Keratinocyte (primary cell): Measurements from ENCODE around the gene CCDC157. TPM values are rescaled to one million over a fixed set of nuclear protein-coding genes. Genes with fewer than 3 reads are reported as not detected.

Experiments
- DNase-seq: peaks from one replicate; pipeline ENCODE4 v3.0.0-alpha.2; 2011; ENCODE audit warnings: low read depth, missing footprints, low spot score
- FAIRE-seq: peaks from 2 replicates; lab custom pipeline; 2011; peaks lifted over from hg19 to GRCh38; lab: Jason Lieb, UNC
- H2AFZ ChIP-seq: 2 replicates; pipeline ENCODE4 v1.6.0; 2012; ENCODE audit warnings: low read length, control low read depth, inconsistent platforms; ENCODE audit not compliant: control insufficient read depth
- H3K27ac ChIP-seq: 2 replicates; pipeline ENCODE4 v1.5.1; 2011; ENCODE audit warnings: low read length; ENCODE audit not compliant: control insufficient read depth, insufficient read depth
- H3K27me3 ChIP-seq: 3 replicates; pipeline ENCODE4 v1.6.0; 2011; ENCODE audit warnings: low read length; ENCODE audit not compliant: control insufficient read depth, insufficient read depth; ENCODE audit errors: extremely low read depth
- H3K36me3 ChIP-seq, 2 experiments: 2 replicates in 1 of 2; 3 replicates in 1 of 2; pipeline ENCODE4 v1.5.1; 2011; ENCODE audit warnings: low read length in 2 of 2, mild to moderate bottlenecking in 1 of 2; ENCODE audit not compliant: control insufficient read depth in 2 of 2, insufficient read depth in 2 of 2; ENCODE audit errors: extremely low read depth in 1 of 2
- H3K4me1 ChIP-seq: 3 replicates; pipeline ENCODE4 v1.5.1; 2011; ENCODE audit warnings: low read length; ENCODE audit not compliant: control insufficient read depth, insufficient read depth; ENCODE audit errors: extremely low read depth
- H3K4me2 ChIP-seq: 3 replicates; pipeline ENCODE4 v1.6.0; 2011; ENCODE audit warnings: low read depth, low read length; ENCODE audit not compliant: control insufficient read depth, insufficient read depth; ENCODE audit errors: extremely low read depth
- H3K4me3 ChIP-seq, 3 experiments: fragments of 200-600 bp in 1 of 3; sonication (generic) in 1 of 3; 2 replicates in 2 of 3; 3 replicates in 1 of 3; pipeline ENCODE4 v1.5.1; 2011 to 2016; ENCODE audit warnings: low read length in 3 of 3, mild to moderate bottlenecking in 3 of 3, control low read depth in 2 of 3, inconsistent platforms in 1 of 3, low read depth in 1 of 3, mixed read lengths in 1 of 3, mixed run types in 1 of 3, moderate library complexity in 1 of 3; ENCODE audit not compliant: control insufficient read depth in 2 of 3, insufficient read depth in 2 of 3; ENCODE audit errors: extremely low read depth in 1 of 3
- H3K79me2 ChIP-seq: 2 replicates; pipeline ENCODE4 v1.6.0; 2012; ENCODE audit warnings: low read length; ENCODE audit not compliant: control insufficient read depth, insufficient read depth
- H3K9ac ChIP-seq: 3 replicates; pipeline ENCODE4 v1.6.0; 2011; ENCODE audit warnings: low read length; ENCODE audit not compliant: control insufficient read depth, insufficient read depth; ENCODE audit errors: extremely low read depth
- H3K9me1 ChIP-seq: 3 replicates; pipeline ENCODE4 v1.6.0; 2011; ENCODE audit warnings: low read length; ENCODE audit not compliant: control insufficient read depth, insufficient read depth; ENCODE audit errors: extremely low read depth
- H3K9me3 ChIP-seq: 2 replicates; pipeline ENCODE4 v1.5.1; 2012; ENCODE audit warnings: low read depth, low read length; ENCODE audit not compliant: control insufficient read depth
- H4K20me1 ChIP-seq: 3 replicates; pipeline ENCODE4 v1.6.0; 2011; ENCODE audit warnings: low read length; ENCODE audit not compliant: control insufficient read depth, insufficient read depth; ENCODE audit errors: extremely low read depth
- EZH2 ChIP-seq: IDR thresholded peaks from one replicate; pipeline ENCODE4 v1.6.1; 2012; ENCODE audit warnings: inconsistent platforms, mild to moderate bottlenecking, low read length, moderate library complexity
- dilution Hi-C: fragments of 300-500 bp; cut with MboI; formaldehyde crosslinking; loops from one replicate; pipeline ENCODE4 v1.7.0; 2020; ENCODE audit warnings: low sequenced_read_pairs; ENCODE audit not compliant: extremely low pct_ligation_motif_present
- polyA plus RNA-seq, 5 experiments: library from polyadenylated mRNA; depleted of rRNA in 3 of 5; stranded (reverse) in 3 of 5; stranded (forward) in 1 of 5; unstranded in 1 of 5; fragments of >200 nt; gene quantifications; 1 replicate in 1 of 5; 2 replicates in 3 of 5; 3 replicates in 1 of 5; pipeline versions ENCODE4 v1.2.1 to v1.2.3, GENCODE V29; 2011 to 2012; ENCODE audit warnings: missing spikeins in 2 of 5, low read depth in 1 of 5, low replicate concordance in 1 of 5
- TF ChIP-seq, protein P1 (sequence below), 3 experiments: IDR thresholded peaks in 1 of 3; conservative IDR thresholded peaks in 1 of 3; optimal IDR thresholded peaks in 1 of 3; 2 replicates in 2 of 3; 3 replicates in 1 of 3; pipeline versions ENCODE3 to v1.5.1; 2011; ENCODE audit warnings: low read length in 3 of 3, mild to moderate bottlenecking in 3 of 3, moderate library complexity in 2 of 3, control low read depth in 1 of 3, inconsistent platforms in 1 of 3; ENCODE audit not compliant: insufficient read depth in 2 of 3; ENCODE audit errors: extremely low read depth in 1 of 3

Gene CCDC157
- polyA plus RNA-seq, 1 donor (not counting 4 experiments of a cell fraction or from before 2014, with no cell fraction given), result 1.3 TPM

DNA sequence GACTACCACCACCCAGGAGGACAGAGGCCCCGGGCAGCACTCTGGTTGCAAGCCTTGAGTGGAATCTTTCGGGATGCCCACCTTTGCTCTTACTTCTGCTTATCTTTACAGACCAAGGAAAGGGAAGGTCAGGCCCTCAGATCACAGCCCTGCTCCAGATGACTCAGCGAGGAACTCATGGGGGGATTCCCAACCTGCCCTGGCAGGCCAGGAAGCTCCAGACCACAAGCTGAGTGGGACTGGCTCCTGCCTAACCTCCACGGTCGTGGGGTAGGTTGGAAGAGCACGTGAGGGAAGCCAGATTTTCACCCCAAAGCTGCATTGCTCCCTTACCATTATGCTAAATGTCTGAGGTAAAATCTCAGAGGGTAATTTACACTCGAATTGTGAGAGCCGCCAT lies 41.9 kb upstream of the CCDC157 start:
- Histone ChIP-seq H3K79me2 (peaks cover 58% of the 10 kb centered on the region), H3K27ac (peak overlapping the region; percentile 18)
- DNase-seq, result no peak

GRCh38 chr22:30315962-30316576 lies 40.7 kb upstream of the CCDC157 start:
- Histone ChIP-seq H3K9ac (no peak overlapping the region), H3K4me1 (peaks cover 48% of the 10 kb centered on the region), H2AFZ (no peak overlapping the region), H3K9me1 (peaks cover 8% of the 10 kb centered on the region), H3K4me2 (no peak overlapping the region), H3K4me3 (no peak overlapping the region), H3K27ac (no peak overlapping the region), H3K36me3 (peaks cover 20 to 24% of the 10 kb centered on the region in 2 experiments), H4K20me1 (peaks cover 14% of the 10 kb centered on the region), H3K27me3 (no peaks in the 10 kb centered on the region), H3K9me3 (no peaks in the 10 kb centered on the region), H3K79me2 (peaks cover 62% of the 10 kb centered on the region)
- FAIRE-seq (no peak), DNase-seq (no peak)
- dilution Hi-C loops, result no loop called here
- no peak for TF ChIP-seq EZH2
- TF ChIP-seq, protein P1, sequence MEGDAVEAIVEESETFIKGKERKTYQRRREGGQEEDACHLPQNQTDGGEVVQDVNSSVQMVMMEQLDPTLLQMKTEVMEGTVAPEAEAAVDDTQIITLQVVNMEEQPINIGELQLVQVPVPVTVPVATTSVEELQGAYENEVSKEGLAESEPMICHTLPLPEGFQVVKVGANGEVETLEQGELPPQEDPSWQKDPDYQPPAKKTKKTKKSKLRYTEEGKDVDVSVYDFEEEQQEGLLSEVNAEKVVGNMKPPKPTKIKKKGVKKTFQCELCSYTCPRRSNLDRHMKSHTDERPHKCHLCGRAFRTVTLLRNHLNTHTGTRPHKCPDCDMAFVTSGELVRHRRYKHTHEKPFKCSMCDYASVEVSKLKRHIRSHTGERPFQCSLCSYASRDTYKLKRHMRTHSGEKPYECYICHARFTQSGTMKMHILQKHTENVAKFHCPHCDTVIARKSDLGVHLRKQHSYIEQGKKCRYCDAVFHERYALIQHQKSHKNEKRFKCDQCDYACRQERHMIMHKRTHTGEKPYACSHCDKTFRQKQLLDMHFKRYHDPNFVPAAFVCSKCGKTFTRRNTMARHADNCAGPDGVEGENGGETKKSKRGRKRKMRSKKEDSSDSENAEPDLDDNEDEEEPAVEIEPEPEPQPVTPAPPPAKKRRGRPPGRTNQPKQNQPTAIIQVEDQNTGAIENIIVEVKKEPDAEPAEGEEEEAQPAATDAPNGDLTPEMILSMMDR (optimal IDR thresholded peaks at IDR 0.05 in 1 of 3, IDR thresholded peaks at IDR 0.05 in 1 of 3, conservative IDR thresholded peaks at IDR 0.05 in 1 of 3; ENCODE audit: extremely low read depth in 1 of 3, insufficient read depth in 2 of 3, low read length in 3 of 3), result no peak

More for the DNA sequence above, 41.9 kb upstream of the CCDC157 start:
- Histone ChIP-seq H3K4me1 (peaks cover 51% of the 10 kb centered on the region), H3K4me2 (peak overlapping the region; percentile 18), H3K36me3 (peaks cover 12 to 17% of the 10 kb centered on the region in 2 experiments), H3K9ac (no peak overlapping the region), H2AFZ (no peak overlapping the region), H3K27me3 (no peaks in the 10 kb centered on the region), H3K9me1 (peaks cover 6% of the 10 kb centered on the region), H3K4me3 (no peak overlapping the region), H3K9me3 (no peaks in the 10 kb centered on the region), H4K20me1 (peaks cover 14% of the 10 kb centered on the region)
- dilution Hi-C loops, result no loop called here
- TF ChIP-seq, protein P1 (optimal IDR thresholded peaks at IDR 0.05 in 1 of 3, IDR thresholded peaks at IDR 0.05 in 1 of 3, conservative IDR thresholded peaks at IDR 0.05 in 1 of 3; ENCODE audit: extremely low read depth in 1 of 3, insufficient read depth in 2 of 3, low read length in 3 of 3), result no peak
- TF ChIP-seq EZH2, result no peak
- no peak for FAIRE-seq
